Ascending aorta (tissue), 2 donors: ENCODE data around the gene IGSF11. TPM values are rescaled to one million over a fixed set of nuclear protein-coding genes. Genes with fewer than 3 reads are reported as not detected.
A peak's percentile ranks its signal among the peaks of the same experiment; 100 is the strongest.

Experiments used
- DNase-seq, 2 donors: peaks; one replicate each; pipeline ENCODE4 v3.0.0-alpha.2; 2019; ENCODE audit warnings: low spot score in 2 of 2
- H3K27ac ChIP-seq, 2 donors: fragments of 200-600 bp; sonication (generic); one replicate each; pipeline ENCODE4 v1.5.1; 2016 to 2017; ENCODE audit warnings: mild to moderate bottlenecking in 1 of 2
- H3K27me3 ChIP-seq: fragments of 200-600 bp; sonication (generic); one replicate; pipeline ENCODE4 v1.5.1; 2017
- H3K36me3 ChIP-seq, 2 donors: fragments of 200-600 bp; sonication (generic); one replicate each; pipeline ENCODE4 v1.5.1; 2016
- H3K4me1 ChIP-seq, 2 donors: fragments of 200-600 bp; sonication (generic); one replicate each; pipeline ENCODE4 v1.5.1; 2016 to 2017; ENCODE audit warnings: mild to moderate bottlenecking in 1 of 2
- H3K4me3 ChIP-seq, 2 donors: fragments of 200-600 bp; sonication (generic); one replicate each; pipeline ENCODE4 v1.5.1; 2016 to 2017; ENCODE audit warnings: mild to moderate bottlenecking in 1 of 2
- H3K9me3 ChIP-seq, 2 donors: fragments of 200-600 bp; sonication (generic); one replicate each; pipeline ENCODE4 v1.5.1; 2016
- CTCF ChIP-seq, 3 experiments: fragments of 200-600 bp in 2 of 3; fragments of 450-650 bp in 1 of 3; sonication (generic) in 2 of 3; IDR thresholded peaks; one replicate each; pipeline ENCODE4 v1.5.1; 2016 to 2019; ENCODE audit warnings: antibody characterized with exemption in 3 of 3, mild to moderate bottlenecking in 1 of 3, moderate library complexity in 1 of 3
- intact Hi-C: fragments of 100-400 bp; cut with DNase I; formaldehyde crosslinking; loops from one replicate; pipeline ENCODE4 v1.15.1; 2023
- total RNA-seq: library from RNA; depleted of rRNA; stranded (reverse); fragments of >200 nt; gene quantifications from one replicate; pipeline ENCODE4 v1.1.0, GENCODE V29; 2016

Gene IGSF11
- total RNA-seq, 1 donor from 2014 or later, result not detected

GRCh38 chr3:118938183-118938961, 96.3 kb downstream of the IGSF11 start:
- no peak for TF ChIP-seq CTCF (IDR thresholded peaks at IDR 0.05)
- Histone ChIP-seq H3K4me1 (no peaks in the 10 kb centered on the region), H3K27ac (no peak overlapping the region), H3K36me3 (no peaks in the 10 kb centered on the region), H3K4me3 (no peak overlapping the region), H3K27me3 (no peaks in the 10 kb centered on the region), H3K9me3 (no peaks in the 10 kb centered on the region)
- intact Hi-C loops, result no loop called here
- no peak for DNase-seq

GRCh38 chr3:118936811-118937210, 97.8 kb downstream of the IGSF11 start:
- DNase-seq, result no peak
- no peaks in the 10 kb centered on the region for H3K27me3 ChIP-seq
- no peak overlapping the region for H3K27ac ChIP-seq
- H3K4me1 ChIP-seq, result no peaks in the 10 kb centered on the region
- no peaks in the 10 kb centered on the region for H3K9me3 ChIP-seq
- H3K36me3 ChIP-seq, result no peaks in the 10 kb centered on the region
- no peak for TF ChIP-seq CTCF (IDR thresholded peaks at IDR 0.05)
- no peak overlapping the region for H3K4me3 ChIP-seq
- intact Hi-C loops, result no loop called here

- Histone ChIP-seq H3K27me3 (no peaks in the 10 kb centered on the region), H3K27ac (no peak overlapping the region), H3K4me3 (peak overlapping the region in 1 of 2 donors; percentile 28), H3K36me3 (no peaks in the 10 kb centered on the region), H3K4me1 (no peaks in the 10 kb centered on the region), H3K9me3 (no peaks in the 10 kb centered on the region)
- no peak for TF ChIP-seq CTCF (IDR thresholded peaks at IDR 0.05)
- intact Hi-C loops, result no loop called here
- no peak for DNase-seq
These were observed 101.7 kb downstream of the IGSF11 start for GRCh38 chr3:118932822-118933558.

GRCh38 chr3:118931996-118932395, 102.7 kb downstream of the IGSF11 start:
- DNase-seq, result no peak
- intact Hi-C loops, result no loop called here
- Histone ChIP-seq H3K27ac (no peak overlapping the region), H3K4me1 (no peaks in the 10 kb centered on the region), H3K4me3 (no peak overlapping the region), H3K36me3 (no peaks in the 10 kb centered on the region), H3K9me3 (no peaks in the 10 kb centered on the region), H3K27me3 (no peaks in the 10 kb centered on the region)
- TF ChIP-seq CTCF (IDR thresholded peaks at IDR 0.05), result no peak

- intact Hi-C loops, result no loop called here
- no peak for TF ChIP-seq CTCF (IDR thresholded peaks at IDR 0.05)
- H3K4me1 ChIP-seq, result no peaks in the 10 kb centered on the region
- no peaks in the 10 kb centered on the region for H3K9me3 ChIP-seq
- no peaks in the 10 kb centered on the region for H3K27me3 ChIP-seq
- no peak overlapping the region for H3K4me3 ChIP-seq
- no peak for DNase-seq
- H3K27ac ChIP-seq, result no peak overlapping the region
- no peaks in the 10 kb centered on the region for H3K36me3 ChIP-seq
These were observed 107.2 kb downstream of the IGSF11 start for GRCh38 chr3:118927449-118927848.
